ENCODE measurements around the gene PACRG.
"Not testable (repeated sequence)": the region's sequence is repeated elsewhere in the genome, so short reads cannot be mapped to it uniquely, and the experiment has no call there.

Gene PACRG

DNA sequence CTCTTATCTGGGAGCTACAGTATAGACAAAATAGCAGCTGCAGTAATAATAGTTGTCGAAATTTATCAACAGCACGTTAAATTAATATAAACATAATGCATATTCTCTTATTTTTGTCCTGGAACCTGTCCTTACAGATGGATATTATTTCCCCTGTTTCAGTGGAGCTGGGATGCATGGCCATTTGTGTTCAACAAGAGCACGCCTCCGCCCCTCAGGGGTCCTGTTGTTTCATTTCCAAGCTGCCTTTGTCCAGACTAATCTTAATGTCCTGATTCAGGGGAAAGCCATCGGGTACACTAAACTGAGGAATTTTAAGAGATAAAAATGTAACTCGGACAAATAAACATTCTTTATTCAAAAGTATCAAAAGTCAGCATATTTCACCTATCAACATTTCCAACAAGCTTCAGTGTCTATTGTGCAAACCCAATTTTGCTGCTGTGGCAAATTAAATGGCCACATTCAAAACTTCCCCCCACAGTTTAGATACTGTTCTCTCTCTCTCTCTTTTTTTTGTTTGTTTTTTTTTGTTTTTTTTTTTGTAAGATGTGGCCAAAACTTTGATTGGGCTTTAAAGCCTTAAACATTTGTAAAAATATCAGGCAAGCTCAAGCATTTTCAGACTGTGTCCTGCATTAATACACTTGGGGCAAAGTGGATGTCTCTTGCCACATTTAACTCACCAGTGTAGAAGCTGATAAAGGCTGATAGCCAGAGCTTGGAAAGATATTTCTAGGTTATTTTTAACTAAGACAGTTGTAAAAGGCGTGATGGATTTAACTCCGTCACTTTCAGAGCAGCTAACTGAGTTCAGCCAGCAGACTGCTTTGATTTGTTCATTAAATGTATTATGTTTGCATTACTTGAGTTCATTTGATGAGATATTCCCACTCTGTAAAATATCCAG lies 574.2 kb downstream of the PACRG start:
- DNase-seq: no peak

DNA sequence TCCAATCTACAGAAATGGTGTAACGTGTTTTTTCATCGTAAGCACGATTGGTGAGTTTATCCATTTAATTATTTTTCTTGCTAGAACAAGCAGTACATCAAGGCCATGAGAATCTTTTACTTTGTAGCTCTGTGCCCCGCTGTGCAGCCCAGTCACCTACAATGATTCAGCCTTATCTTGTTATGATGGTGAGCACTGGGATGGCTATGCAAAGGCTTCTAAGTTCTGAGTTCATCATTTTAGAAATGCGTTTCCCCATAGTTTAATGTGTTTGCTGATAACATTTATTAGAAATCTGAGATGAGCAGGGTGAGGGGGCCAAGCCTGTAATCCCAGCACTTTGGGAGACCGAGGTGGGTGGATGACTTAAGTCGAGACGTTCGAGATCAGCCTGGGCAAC lies 575.0 kb downstream of the PACRG start:
- DNase-seq: no peak

DNA sequence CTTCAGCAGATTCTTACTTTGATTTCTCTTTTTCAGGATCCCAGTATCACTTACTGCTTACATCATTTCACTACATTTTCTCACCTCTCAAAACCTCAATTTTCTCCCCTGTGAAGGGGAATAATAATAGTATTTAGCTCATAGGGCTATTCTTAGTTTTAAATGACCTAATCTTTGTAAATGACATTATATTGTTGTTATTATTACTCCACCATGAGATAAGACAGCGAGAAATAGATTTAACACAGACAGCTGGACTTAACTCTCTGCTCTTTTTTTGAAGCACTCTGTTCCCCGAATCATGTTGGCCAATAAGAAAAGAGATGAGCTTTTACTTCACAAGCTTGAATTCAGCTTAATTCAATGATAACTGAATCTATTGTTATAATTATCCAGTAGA lies 578.2 kb downstream of the PACRG start:
- DNase-seq: no peak

DNA sequence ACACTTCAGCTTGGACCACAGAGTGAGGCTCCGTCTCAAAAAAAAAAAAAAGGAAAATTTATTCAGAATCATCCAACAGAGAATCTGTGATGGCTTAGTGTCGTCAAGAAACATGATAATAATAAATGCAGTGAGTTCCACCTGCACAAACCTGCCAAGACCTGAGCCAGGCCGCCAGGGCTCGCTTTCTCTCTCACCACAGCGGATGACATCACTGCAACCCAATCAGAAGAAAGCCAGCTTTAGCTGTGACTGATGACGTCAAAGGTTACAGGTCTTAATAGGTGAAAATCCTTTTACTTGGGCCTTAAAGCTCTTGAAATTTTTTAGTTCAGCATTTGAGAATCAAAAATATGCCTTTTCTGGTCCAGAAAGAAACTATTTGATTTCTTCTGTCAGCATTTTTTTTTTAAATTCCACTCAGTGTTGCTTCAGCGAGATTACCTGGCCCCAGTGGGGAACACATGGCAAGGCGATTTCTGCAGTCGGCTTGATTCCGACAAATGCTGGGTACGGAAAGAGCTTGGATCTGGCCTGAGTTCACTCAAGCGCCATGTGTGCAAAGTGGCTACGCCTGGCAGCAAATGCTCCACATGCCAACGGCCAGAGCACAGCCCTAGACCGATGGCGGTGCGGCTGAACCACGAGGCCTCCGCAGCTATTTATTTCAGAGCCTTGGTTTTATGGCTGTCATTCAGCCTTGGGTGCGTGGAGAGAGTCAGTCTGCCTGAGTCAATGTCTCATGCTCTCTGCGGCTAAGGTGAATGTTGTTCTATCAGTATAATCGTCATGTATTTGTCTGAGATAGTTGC lies 581.1 kb downstream of the PACRG start:
- no peak for DNase-seq

DNA sequence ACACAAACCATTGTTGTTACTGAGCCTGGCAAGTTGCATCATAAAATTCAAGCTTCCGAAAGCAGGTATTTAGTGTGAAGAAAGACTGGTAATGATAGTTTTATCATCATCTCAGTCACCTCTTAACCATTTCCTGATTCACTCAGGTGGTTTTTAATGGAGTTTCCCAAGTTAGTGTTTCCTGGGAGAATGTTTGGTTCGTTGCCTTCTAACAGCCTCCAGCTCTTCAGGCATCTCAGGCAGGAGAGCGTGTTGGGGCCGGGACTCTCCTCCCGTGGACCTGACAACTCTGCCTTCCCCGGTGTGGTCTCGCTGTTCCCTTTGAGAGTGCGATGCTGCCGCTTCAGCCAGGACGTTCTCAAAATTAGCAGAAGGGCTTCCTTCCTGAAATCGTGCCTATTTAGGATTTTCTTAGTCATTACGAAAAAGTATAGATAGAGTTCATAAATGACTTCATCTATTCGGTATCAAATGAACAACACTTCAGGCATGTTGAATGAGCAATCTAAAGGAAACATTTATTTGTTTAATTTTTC lies 581.8 kb downstream of the PACRG start:
- DNase-seq: no peak

DNA sequence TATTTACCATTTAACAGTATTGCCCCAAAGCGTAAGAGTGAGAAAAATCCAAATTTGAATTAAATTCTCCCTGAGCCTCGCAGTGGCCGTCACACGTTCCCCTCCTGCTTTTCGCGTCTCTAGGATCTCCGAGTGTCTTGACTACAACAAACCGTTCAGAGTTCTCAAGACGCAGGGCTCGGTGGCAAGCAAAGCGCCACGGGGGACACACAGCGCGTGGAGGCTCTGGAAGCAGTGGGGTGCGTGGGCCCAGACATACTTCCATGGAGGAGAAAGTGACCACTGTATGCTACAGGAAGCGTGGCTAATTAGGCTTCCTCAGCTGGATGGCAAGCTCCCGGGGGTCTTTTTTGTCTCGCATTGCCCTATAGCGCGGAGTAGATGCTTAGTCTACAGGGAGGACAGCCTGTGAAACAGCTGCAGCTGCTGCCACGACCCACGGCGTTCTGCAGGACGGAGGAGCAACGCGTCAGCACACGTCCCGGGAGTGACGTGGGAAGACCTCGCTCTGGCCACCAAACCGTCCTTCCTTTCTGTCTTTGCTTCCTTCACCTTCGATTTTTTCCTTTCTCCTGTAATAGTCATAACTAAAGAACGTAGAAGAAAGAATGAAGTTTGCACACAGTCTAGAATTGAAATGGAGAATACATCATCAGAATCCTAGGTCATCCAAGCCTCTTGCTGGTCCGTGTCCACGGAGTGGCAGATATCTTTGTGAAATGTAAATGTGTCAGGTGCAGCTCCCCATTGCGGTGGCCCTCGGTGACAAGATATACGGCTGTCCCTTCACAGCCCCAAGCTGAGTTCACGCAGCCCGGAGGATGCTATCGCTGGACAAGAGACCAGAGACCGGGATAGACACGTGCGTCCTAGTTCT lies 582.6 kb downstream of the PACRG start:
- no peak for DNase-seq

DNA sequence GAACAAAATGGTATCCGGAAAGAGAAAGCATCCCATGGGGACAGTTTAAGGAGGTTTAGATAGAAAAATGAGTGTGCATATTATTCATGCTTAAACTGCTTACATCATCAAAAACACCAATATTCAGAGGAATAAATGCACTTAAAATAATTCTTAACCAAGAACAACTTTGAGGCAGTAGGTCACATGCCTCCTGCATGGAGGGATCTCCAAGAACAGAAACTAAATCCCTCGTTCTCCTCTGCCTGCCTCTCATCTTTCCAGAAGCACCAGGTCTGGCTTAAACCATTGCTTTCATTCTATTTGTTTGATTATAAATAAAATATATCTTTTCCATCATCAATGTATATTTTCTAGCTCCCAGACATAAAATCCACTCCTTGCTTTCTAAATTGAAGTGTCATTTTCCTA lies 583.2 kb downstream of the PACRG start:
- DNase-seq: no peak

DNA sequence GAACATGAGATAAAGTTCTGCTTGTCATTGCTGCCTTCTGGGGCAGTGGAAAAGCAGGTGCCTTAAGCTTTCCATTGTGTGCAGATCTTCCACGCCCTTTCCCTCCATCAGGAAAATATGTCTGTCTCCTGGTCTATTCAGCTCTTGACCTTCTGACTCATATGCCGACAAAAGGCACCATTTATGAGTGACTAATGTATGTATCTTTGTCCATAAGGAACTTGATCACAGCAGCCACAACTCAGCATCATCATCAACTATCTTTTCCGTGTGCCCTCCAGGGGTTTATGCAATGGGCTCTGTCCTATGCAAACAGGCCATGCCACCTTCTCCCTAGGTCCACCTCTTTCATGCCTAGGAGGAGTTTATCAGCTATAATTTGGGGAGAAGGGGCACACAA lies 584.1 kb downstream of the PACRG start:
- DNase-seq: no peak

DNA sequence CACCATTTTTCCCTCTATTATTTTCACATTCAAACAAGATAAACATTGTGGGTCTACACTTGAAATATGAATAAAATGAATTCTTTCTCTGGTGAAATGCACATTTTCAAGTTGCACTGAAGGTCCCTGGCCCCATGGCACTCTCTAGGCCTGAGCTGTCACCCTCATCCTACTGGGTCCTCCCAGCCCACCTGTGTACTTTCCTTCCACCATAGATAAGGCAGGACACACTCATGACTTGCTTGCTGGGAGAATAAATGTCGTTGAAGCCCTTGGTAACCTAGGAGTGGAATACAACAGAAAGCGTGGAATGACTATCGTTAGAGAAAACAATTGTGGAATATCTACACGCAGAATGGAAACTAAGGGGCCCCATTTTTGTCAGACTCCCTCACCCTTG lies 585.8 kb downstream of the PACRG start:
- DNase-seq: no peak

DNA sequence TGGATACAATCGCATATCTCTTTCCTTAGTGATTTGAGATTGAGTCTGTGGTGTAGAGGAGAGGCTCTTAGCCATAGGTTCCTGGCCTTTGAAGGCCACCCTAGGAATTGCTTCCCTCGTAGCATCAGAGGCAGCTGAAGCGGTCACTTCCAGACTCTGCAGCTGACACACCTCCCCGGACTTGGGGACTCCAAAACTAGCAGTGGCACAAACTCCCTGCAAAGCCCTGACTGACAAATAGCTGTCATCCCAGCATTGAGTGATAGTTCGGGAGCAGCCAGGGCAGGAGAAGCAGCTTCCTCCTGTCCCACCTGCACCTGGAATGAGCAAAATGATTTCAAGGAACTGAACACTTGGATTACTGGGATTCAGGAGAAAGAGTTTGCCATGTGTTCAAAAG lies 586.2 kb downstream of the PACRG start:
- no peak for DNase-seq

DNA sequence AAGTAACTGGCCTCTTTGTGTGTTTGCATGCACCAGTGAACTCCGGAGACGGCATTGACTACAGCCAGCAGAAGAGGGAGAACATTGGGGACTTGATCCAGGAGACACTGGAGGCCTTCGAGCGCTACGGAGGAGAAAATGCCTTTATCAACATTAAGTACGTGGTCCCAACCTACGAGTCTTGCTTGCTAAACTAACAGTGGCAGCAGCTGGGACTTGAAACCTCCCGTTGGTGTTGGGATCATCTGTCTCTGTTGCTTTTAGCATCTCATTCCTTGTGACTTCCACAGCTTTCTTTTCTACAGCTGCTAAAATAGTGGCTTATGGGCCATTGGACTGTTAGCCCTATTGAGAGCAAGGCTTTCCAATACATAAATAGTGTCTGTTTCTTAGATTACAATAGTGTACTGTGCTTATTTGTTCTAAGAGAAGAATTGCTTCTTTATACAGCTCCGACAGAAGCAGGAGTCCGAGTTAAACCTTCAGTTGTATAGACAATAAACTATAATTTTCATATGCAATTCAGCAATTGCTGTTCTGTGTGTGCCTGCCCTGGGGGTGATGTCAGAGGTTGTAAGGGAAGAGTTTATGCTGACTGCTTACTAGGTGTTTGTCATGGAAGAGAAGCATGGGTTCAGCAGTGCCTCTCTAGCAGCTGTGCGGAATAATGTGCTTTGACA lies 587.2 kb downstream of the PACRG start:
- no peak for DNase-seq

DNA sequence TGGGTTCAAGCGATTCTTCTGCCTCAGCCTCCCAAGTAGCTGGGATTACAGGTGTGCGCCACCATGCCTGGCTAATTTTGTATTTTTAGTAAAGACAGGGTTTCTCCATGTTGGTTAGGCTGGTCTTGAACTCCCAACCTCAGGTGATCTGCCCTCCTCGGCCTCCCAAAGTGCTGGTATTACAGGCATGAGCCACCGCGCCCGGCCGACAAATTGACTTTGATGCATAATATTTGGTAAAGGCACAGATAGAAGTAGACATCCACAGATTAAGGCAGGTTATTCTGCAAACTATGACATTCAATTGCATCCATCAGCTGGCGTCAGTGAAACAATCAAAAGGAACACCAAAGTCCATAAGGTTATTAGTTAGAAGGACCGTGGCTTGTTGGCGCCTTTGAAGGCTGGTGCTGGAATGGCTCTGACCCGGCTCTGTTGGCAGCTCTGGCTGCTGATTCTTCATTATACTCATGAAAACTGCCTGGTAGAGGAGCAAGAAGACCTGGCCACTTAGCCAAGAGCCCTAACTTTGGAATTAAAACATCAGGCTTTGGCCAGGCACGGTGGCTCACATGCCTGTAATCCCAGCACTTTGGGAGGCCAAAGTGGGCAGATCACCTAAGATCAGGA lies 589.2 kb downstream of the PACRG start:
- DNase-seq: not testable (repeated sequence)

DNA sequence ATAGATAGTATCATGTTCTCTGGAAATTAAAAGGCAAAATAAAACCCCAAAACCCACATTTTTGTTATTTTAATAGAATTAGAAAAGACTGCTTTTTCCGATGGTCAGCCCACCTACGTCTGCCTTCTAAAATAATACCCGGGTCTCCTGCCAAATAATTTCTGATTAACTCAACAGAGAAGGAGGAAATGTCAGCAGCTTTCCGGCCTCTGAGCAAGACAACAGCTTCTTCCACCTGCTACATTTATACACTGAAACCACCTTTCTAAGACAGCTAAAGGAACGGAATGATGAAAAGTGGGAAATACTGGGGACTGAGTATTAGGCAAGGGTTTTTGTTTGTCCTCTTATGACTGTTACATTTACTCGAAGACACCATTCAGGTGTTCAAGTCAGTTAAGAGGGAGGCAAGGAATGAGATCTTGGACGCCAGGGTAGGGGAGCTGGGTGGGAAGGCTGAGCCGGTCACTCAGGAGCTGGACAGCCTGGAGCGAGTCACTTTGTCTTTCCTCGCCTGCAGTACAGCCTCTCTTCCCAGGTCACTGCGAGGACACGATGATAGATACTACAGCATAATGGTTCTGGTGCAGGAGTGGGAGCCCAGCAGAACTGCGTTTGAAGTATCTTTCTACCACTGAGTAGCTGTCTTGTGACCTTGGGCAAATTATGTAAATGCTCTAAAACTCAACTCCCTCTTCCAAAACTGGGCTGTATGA lies 590.5 kb downstream of the PACRG start:
- no peak for DNase-seq

DNA sequence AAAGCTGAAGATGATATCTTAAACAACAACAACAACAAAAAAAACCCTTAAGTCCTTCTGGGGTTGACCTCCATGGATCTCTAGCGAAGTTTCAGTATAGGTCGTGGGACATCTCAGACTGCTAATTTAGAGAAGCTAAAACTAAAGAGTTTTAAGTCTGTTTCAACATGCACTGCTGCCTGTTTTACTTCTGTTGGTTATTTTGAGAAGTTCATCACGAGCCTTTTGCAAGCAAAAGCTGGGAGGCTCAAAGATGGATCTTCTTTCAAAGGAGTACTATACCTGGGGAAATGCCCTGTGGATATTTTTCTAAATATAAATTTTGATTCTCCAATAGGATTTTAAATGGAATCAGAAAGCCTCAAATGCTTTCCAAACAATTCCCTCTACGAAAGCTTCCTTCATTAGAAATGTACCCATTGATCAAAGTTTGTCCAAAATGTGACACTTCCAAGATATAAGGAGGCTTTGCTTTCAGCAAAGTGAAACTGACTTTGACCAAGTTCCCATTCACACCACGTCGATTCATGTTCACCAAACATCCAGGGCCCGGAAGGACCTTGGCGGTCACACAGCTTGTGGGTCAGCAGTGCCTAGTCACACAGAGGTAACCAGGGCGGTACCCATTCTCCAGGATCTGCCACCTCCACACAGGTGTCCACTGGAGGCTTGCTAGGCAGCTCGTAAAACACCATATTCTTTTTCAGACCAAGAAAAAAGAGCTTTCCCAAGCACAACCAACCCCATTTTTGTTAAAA lies 592.0 kb downstream of the PACRG start:
- DNase-seq: no peak

DNA sequence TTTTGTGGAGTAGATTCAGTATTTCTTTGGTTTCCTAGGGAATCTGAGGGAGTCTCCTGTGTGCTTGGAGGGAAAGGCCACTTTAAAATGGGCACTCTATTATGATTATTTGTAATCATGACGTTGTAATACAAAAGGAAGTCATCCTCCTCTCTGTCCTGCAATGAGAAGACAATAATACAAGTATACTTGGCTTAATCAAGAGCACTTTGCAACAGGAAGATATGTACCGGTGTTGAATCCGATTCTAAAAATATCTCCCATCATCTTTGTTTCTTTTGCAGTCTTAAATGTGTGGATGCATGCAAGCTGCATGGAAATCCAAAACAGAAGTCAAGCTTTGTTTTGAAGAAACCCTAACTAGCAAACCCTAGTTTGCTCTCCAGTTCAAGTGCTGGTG lies 592.6 kb downstream of the PACRG start:
- DNase-seq: no peak

DNA sequence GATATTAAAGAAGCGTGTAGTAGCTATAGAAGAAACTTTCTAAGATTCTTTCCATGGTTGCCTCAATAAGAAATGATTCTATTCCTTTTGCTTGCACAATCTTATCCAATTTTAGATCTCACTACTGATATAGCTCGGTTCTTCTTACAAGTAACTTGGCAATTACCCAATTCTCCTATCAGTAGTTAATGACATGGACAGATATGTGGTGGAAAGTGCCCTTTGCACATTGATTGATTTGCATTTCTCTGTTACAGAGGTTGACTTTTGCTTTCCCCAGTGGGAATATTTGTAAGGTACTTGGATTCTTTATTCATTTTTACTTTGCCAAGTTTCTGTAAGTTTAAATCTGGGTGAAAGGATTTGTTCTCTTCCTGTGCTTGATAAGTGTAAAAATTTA lies 593.0 kb downstream of the PACRG start:
- no peak for DNase-seq

DNA sequence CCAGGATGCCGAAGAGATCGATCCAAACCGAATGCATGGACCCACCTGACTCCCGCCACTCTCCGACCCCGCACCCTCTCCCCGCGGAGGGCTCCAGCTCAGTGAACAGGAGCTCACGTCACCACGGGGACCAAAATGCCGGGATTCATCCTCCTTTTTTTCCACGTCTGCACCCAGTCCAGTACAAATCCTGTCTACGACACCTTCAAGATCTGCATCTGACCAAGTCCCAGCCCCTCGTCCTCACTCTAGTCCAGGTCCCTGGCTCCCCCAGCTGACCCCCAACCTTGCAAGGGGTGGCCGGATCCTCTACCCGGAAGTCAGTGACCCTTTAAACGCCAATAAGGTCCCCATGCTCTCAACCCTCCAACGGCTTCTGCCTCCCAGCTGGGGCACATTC lies 593.9 kb downstream of the PACRG start:
- no peak for DNase-seq

DNA sequence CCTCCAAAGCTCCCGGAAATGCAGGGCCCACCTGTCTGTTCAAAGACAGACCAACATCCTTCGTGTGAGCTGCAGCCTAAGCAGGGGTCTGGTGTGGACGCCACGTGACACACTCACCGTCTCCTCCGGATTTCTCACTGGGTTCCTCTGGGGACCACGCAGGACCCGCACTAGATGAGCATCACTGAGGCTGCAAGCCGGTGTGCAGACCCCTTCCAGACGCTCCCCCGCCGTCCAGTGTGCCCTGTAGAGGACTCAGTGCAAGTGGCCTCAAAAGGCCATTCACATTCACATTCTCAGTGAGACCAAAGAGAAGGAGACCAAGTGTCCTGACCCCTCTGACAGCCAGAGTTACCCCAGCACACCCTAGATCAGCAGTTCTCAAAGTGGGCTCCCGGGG lies 595.5 kb downstream of the PACRG start:
- no peak for DNase-seq

DNA sequence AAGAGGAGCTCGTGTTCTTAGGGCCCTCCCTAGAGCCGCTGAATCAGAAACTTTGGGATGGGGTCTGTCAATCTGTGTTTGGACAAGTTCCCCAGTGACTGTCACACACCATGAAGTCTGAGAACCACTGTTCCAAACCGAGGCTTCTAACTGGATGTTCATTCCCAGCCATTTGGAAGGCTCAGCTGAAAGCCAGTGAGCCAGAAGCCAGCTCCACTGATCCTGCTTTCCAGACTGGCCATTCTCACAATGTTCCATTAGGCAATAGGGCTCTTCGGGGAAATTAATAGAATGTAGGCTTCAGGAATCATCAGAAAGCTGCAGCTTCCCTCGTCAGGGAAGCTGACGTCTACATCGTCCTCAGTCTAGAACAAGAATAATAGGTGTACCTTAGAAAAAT lies 595.9 kb downstream of the PACRG start:
- no peak for DNase-seq

DNA sequence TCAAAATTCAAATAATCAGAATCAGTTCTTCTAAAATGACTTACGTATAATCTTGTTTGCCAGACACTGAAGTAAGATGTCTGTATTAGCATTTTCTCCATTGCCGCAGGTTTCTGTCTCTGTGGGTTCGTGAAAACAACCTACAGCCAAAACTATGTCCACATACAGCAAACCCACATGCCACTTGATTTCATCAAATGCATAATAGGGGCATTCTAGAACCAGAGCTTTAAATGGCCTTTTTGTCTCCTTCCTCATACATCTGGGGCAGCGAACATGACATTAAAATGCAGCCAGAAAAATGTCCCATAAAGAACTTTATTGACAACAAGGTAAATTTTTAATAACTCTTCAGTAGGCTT lies 596.5 kb downstream of the PACRG start:
- DNase-seq: no peak
